K562 (cell line): ENCODE data around the gene CUX1. TPM values are rescaled to one million over a fixed set of nuclear protein-coding genes. Genes with fewer than 3 reads are reported as not detected.

Source experiments
- CBFA2T3 ChIP-seq: fragments of 450-650 bp; IDR thresholded peaks from 2 replicates; pipeline ENCODE4 v1.6.1; 2017
- DPF2 ChIP-seq: fragments of 450-650 bp; IDR thresholded peaks from 2 replicates; pipeline ENCODE4 v1.6.1; 2016
- EP300 ChIP-seq: IDR thresholded peaks from 2 replicates; pipeline ENCODE4 v1.6.1; 2012; ENCODE audit warnings: low read length, improper control_type of control experiment
- HDAC8 ChIP-seq: fragments of 450-650 bp; IDR thresholded peaks from 2 replicates; pipeline ENCODE4 v1.6.1; 2016; ENCODE audit warnings: mild to moderate bottlenecking, missing genetic modification characterization, moderate library complexity, missing compliant biosample characterization
- HSF4 ChIP-seq: fragments of 250-450 bp; sonication (Bioruptor Pico); IDR thresholded peaks from 2 replicates; pipeline ENCODE4 v2.1.2; 2022; ENCODE audit warnings: mild to moderate bottlenecking, moderate library complexity, borderline replicate concordance
- JUN ChIP-seq, 2 experiments: sonication (generic) in 1 of 2; formaldehyde crosslinking in 1 of 2; IDR thresholded peaks; 2 replicates each; pipeline versions ENCODE4 v1.6.1 to v1.8.0; 2012 to 2022; ENCODE audit warnings: borderline replicate concordance in 2 of 2, mild to moderate bottlenecking in 2 of 2, improper control_type of control experiment in 1 of 2, low read depth in 1 of 2, low read length in 1 of 2, missing genetic modification reagents in 1 of 2
- NR2C2 ChIP-seq, 2 experiments: fragments of 200-800 bp in 1 of 2; sonication (Bioruptor generic) in 1 of 2; sonication (generic) in 1 of 2; formaldehyde crosslinking in 1 of 2; IDR thresholded peaks; 2 replicates each; pipeline versions ENCODE4 v1.6.1 to v1.8.0; 2016 to 2022; ENCODE audit warnings: mild to moderate bottlenecking in 1 of 2, missing compliant biosample characterization in 1 of 2, missing genetic modification characterization in 1 of 2, missing genetic modification reagents in 1 of 2
- PBX2 ChIP-seq, 2 experiments: IDR thresholded peaks in 1 of 2; conservative IDR thresholded peaks in 1 of 2; 2 replicates each; pipeline ENCODE4 v1.6.1; 2016; ENCODE audit warnings: low read depth in 2 of 2, mild to moderate bottlenecking in 1 of 2, missing compliant biosample characterization in 1 of 2, missing genetic modification characterization in 1 of 2, moderate library complexity in 1 of 2
- RBM34 ChIP-seq: fragments of 200-400 bp; formaldehyde crosslinking; IDR thresholded peaks from 2 replicates; pipeline ENCODE4 v1.6.1; 2018; ENCODE audit warnings: low read length, borderline replicate concordance; ENCODE audit not compliant: insufficient read depth
- STAT6 ChIP-seq: sonication (generic); formaldehyde crosslinking; IDR thresholded peaks from 2 replicates; pipeline ENCODE4 v1.8.1; 2023; ENCODE audit warnings: mild to moderate bottlenecking, missing genetic modification reagents
- ZBTB12 ChIP-seq: fragments of 250-450 bp; sonication (Bioruptor Pico); IDR thresholded peaks from 2 replicates; pipeline ENCODE4 v1.4.0; 2020
- ZNF175 ChIP-seq: fragments of 200-800 bp; sonication (Bioruptor generic); IDR thresholded peaks from 2 replicates; pipeline ENCODE4 v1.6.1; 2016; ENCODE audit warnings: low read depth, mild to moderate bottlenecking, missing genetic modification characterization, missing compliant biosample characterization
- ZNF592 ChIP-seq: fragments of 450-650 bp; IDR thresholded peaks from 2 replicates; pipeline ENCODE4 v1.6.1; 2017; ENCODE audit warnings: antibody characterized with exemption, mild to moderate bottlenecking
- ZNF717 ChIP-seq: fragments of 250-450 bp; sonication (Bioruptor Pico); IDR thresholded peaks from 2 replicates; pipeline ENCODE4 v1.5.0; 2021
- polyA plus RNA-seq, 8 experiments: library from polyadenylated mRNA; depleted of rRNA in 4 of 8; stranded (reverse) in 5 of 8; unstranded in 3 of 8; fragments of >200 nt; fragmentation: Nextera tagmentation in 2 of 8; fragmentation: Illumina TruSeq in 1 of 8; extraction: Ambion mirVana in 2 of 8; extraction: Trizol in 1 of 8; gene quantifications; 2 replicates each; pipeline versions ENCODE4 v1.2.1 to v1.2.3, GENCODE V29; 2011 to 2014; ENCODE audit warnings: inconsistent platforms in 1 of 8, missing spikeins in 1 of 8
- total RNA-seq, 7 experiments: library from RNA; depleted of rRNA in 6 of 7; stranded (reverse); fragments of >200 nt in 6 of 7; fragmentation: Illumina TruSeq in 2 of 7; extraction: Trizol in 2 of 7; gene quantifications; 2 replicates each; pipeline versions ENCODE4 v1.2.1 to v1.2.3, GENCODE V29; 2011 to 2021; ENCODE audit warnings: low replicate concordance in 1 of 7

The CUX1 gene
- total and polyA plus RNA-seq, 9 of the 15 experiments (the other 6 are each of a cell fraction or from before 2014, with no cell fraction given), result 3.6 to 55.3 (median 25.2) TPM

- no peak for TF ChIP-seq HSF4
- no peak for TF ChIP-seq NR2C2 (CRISPR knock-in tag; IDR thresholded peaks at IDR 0.05)
- TF ChIP-seq NR2C2 (tag; IDR thresholded peaks at IDR 0.05), result no peak
- no peak for TF ChIP-seq STAT6
- TF ChIP-seq ZNF717, result no peak
- no peak for TF ChIP-seq CBFA2T3
- no peak for TF ChIP-seq PBX2 (CRISPR knock-in tag; IDR thresholded peaks at IDR 0.05; ENCODE audit: low read depth)
- TF ChIP-seq PBX2 (tag; conservative IDR thresholded peaks at IDR 0.05; ENCODE audit: low read depth), result 0 out of 2 replicates have a peak, but pooled peaks have one; percentile 10
- no peak for TF ChIP-seq ZNF592
- no peak for TF ChIP-seq ZBTB12 (CRISPR knock-in tag)
- TF ChIP-seq EP300, result peak; percentile 8; the same call in 1 of the 2 replicates
- no peak for TF ChIP-seq ZNF175 (CRISPR knock-in tag)
- TF ChIP-seq DPF2, result peak; percentile 37; the same call in 1 of the 2 replicates
- peak; percentile 75 for TF ChIP-seq JUN (IDR thresholded peaks at IDR 0.05; ENCODE audit: borderline replicate concordance, low read depth, low read length)
- no peak for TF ChIP-seq JUN (CRISPR knock-in tag; IDR thresholded peaks at IDR 0.05; ENCODE audit: borderline replicate concordance)
- TF ChIP-seq RBM34, result no peak
- TF ChIP-seq HDAC8 (tag), result no peak
These were observed 135.2 kb downstream of the CUX1 start (continued) for GRCh38 chr7:101952355-101953247.
